SK-N-SH (cell line): Measurements from ENCODE around the gene LMAN1L.

Source experiments
- ELF1 ChIP-seq: IDR thresholded peaks from 2 replicates; pipeline ENCODE4 v1.4.0; 2012
- POLR2AphosphoS5 ChIP-seq: IDR thresholded peaks from 2 replicates; pipeline ENCODE4 v1.6.1; 2012; ENCODE audit warnings: low read depth, low read length
- USF2 ChIP-seq: fragments of 150-350 bp; IDR thresholded peaks from 2 replicates; pipeline ENCODE4 v1.6.1; 2017; ENCODE audit warnings: antibody characterized with exemption, low read length, low read depth, borderline replicate concordance
- TF ChIP-seq, protein P1 (sequence below): fragments of 200-600 bp; sonication (generic); IDR thresholded peaks from 2 replicates; pipeline ENCODE4 v1.6.1; 2017; ENCODE audit warnings: antibody characterized with exemption, mild to moderate bottlenecking, moderate library complexity

DNA sequence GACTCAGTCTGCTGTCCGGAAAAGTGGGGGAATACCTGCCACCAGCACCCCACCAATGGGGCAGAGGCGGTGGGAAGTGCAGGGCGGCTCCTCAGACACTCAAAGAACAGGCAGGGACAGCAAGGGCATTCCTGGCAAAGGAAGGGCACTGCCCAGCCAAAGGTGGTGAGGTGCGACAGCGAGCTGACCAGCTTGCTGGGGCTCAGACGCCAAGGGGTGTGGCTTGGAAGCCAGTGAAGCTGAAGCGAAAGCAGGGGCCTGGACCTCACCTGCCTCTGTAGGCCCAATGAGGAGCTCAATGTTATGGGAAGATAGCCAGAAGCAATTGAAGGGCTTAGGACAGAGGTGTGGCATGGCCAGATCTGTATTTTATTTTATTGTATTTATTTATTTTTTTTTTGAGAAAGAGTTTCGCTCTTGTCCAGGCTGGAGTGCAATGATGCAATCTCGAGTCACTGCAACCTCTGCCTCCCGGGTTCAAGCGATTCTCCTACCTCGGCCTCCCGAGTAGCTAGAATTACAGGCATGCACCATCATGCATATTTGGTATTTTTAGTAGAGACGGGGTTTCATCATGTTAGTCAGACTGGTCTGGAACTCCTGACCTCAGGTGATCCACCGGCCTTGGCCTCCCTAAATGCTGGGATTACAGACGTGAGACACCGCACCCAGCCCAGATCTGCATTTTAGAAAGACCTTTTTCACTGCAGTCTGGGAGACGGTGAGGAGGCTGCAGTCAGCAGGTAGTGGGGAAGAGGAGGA lies 4.4 kb upstream of the LMAN1L start:
- TF ChIP-seq USF2 (no peak), ELF1 (no peak), POLR2AphosphoS5 (no peak)
- TF ChIP-seq, protein P1, sequence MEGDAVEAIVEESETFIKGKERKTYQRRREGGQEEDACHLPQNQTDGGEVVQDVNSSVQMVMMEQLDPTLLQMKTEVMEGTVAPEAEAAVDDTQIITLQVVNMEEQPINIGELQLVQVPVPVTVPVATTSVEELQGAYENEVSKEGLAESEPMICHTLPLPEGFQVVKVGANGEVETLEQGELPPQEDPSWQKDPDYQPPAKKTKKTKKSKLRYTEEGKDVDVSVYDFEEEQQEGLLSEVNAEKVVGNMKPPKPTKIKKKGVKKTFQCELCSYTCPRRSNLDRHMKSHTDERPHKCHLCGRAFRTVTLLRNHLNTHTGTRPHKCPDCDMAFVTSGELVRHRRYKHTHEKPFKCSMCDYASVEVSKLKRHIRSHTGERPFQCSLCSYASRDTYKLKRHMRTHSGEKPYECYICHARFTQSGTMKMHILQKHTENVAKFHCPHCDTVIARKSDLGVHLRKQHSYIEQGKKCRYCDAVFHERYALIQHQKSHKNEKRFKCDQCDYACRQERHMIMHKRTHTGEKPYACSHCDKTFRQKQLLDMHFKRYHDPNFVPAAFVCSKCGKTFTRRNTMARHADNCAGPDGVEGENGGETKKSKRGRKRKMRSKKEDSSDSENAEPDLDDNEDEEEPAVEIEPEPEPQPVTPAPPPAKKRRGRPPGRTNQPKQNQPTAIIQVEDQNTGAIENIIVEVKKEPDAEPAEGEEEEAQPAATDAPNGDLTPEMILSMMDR: no peak
